GM04504 (cell line): Measurements from ENCODE around the gene PRR30.
"Not testable (repeated sequence)": the region's sequence is repeated elsewhere in the genome, so short reads cannot be mapped to it uniquely, and the experiment has no call there.

Experiments
- DNase-seq: peaks from one replicate; pipeline ENCODE4 v3.0.0-alpha.2; 2012; ENCODE audit warnings: low read depth

PRR30 gene

DNA sequence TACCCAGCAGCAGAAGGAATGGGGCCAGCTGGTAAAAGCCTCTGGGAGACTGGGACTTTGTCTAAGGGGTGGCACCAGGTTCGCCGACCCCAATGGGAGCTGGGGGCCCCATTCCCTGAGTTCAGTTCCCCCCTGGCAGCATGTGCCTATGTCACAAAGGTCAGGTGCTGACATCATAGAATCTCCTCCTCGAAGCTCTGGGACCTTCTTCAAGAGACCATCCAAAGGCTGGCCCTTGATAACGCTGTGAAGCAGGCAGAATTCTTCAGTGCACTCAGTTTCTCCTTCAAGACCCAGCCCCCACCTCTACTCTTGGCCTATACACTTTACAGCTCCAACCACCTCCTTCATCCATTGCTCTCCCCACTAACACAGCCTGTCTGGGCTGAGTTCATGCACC is at the start of gene PRR30:
Gene PRR30 (minus strand): TSS at position 101 of the 400 bp plus-strand sequence. CDS start 1,081 bp downstream, outside the sequence.
- no peak for DNase-seq

DNA sequence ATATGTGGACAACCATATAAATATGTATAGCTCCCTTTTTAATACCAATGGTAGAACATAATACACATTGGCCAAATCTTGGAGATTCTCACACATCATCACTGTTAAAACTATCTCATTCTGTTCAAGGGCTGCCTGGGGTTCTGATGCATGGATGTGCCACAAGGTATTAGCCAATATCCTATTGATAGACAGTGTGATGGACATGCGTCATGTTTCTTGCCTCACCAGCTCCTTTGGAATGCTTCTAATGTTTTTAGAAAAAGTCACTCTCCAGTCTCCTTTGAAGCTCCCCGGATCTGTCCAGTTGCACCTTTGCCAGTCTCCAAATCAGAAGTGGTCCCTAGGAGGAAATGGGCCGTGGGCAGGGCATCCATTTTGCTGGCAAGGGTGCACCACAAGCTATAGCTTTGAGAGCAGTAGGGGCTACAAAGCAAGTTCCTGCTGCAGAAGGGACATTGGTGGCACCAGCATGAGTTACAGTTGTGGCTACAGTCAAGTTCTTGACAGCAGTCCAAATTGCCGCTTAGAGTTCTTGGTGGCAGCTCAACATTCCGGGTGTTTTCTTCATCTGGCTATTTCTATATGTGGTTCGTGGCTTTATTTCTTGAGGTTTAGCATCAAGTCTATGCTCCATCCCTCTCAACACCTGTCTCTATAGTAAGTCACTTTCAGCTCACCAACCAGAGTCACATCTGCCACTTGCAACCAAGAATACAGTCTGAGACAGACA is 47.6 kb upstream of the PRR30 start:
- DNase-seq: no peak

DNA sequence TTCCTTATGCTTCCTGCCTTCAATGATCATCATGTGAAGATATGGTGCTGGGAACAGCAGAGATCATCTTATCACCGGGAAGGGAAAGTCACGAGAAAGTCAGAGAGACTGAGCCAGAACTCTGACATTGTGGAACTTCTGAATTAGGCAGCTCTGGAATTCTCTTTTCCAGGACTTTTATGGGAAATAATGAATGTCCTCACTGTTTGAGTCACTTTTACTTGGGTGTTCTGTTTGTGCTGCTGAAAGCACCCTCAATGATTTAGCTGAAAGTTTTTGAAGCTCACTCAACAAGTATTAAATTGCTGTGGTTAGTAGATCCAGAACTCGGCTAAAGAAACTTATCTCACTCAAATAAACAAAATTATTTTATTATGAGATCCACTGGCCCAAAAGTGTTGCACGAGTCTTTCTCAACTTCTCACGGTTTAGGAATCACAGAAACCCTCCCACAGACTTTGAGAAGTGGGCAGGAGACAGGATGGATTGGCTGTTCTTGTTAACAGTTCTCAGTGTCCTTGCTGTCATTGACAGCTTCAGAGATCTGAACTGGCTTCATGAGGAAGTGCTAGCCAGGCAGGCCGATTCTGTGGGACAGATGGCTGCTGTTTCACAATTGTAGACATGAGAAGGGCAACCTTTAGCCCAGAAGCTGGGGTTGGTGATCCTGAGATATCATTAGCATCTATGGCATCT is 46.3 kb upstream of the PRR30 start:
- peak; percentile 71 for DNase-seq

DNA sequence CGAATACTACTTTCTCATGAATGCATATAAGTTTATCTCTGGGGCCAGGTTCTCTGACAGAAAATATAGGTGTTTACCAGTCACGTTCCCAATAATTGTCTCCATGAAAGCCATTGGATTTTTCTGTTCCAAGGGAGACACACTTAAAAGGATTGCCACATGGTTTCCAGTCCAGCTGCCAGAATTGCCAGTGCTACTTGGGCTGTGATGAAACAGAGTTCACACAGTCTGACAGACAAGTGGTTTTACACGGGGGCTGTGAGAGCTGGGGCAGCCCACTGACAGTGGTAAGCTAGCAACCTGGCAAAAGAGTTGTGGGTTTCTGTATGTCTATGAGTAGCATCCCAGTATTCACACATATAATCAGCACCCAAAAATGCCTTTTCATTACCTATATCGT is 44.9 kb upstream of the PRR30 start:
- DNase-seq: no peak

DNA sequence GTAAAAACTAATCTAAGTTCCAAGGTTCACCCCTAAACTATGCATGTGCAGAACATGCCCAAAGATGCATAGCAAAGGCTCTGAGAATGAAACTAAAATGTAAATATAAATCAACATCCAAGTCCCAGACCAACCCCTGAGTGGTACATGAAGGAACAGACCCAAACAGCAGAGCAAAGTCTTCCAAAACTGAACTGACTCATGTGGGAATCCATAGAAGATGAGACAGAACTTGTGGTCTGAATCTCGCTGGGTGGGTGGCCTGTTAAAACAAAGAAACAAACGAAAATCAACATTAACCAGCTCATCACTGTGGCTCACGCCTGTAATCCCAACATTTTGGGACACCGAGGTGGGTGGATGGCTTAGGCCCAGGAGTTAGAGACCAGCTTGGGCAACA is 43.1 kb upstream of the PRR30 start:
- no peak for DNase-seq

DNA sequence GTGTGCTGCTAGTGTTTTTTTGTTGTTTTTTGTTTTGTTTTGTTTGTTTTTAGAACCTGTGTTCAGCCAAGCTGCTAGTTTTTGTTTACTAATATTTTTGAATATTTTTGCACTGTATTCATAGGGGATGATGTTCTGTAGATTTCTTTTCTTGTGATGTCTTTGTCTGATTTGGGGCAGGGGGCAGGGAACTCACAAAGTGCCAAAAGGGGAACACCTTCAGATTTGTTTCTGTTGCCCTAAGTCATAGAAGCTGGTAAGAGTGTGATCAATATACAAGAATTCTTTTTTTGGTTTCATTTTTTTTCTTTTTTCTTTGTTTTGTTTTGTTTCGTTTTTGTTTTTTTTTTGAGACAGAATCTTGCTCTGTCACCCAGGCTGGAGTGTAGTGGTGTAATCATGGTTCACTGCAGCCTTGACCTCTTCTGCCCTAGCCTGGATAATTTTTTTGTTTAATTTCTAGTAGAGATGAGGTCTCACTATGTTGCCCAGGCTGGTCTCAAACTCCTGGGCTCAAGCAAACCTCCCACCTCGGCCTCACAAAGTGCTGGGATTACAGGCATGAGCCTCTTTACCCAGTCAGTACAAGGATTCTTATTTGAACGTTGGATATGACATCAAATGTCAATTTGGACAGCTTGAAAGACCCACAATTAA is 40.3 kb upstream of the PRR30 start:
- DNase-seq: no peak

DNA sequence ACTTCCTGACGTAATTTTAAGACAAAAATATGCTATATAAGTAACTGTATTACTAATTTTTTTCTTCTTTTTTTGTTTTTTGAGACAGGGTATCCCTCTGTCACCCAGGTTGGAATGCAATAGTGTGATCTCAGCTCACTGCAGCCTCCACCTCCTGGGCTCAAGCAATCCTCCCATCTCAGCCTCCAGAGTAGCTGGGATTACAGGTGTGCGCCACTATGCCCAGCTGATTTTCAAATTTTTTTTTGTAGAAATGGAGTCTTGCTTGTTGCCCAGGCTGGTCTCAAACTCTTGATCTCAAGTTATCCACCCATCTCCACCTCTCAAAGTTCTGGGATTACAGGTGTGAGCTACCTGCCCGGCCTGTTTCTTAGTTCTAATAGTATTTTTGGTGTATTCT is 39.3 kb upstream of the PRR30 start:
- no peak for DNase-seq

DNA sequence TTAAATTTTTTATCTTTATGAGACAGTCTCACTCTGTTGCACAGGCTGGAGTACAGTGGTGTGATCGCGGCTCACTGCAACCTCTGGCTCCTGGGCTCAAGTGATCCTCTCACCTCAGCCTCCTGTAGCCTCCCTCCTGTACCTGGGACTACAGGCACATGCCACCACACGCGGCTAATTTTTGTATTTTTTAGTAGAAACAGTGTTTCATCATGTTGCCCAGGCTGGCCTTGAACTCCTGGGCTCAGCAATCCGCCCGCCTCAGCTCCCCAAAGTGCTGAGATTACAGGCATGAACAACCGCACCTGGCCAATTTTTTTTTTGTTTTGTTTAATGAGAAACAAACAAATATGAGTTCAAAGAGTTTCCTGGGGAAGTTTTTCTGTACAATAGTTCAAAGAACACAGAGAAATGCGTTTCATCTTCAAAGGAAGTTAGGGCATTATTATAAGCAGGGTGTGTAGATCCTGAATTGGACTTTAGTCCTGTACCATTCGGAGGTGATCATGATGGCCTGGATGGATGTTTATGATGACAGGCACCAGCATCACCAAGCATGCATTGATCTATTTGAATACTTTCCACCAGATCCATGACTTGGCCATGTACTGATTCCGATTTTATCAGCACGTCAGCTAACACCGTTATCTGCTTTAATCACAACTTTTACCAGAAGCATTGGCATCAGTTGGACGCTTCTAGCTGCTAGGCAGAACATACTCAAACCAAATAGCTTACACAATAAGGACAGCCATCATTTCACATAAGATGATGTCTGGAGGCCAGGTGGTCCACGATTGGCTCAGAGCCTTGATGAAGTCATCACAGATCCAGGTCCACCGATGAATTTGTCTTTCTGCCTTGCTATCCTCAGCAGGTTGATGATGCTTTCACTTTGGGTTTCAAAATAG is 38.5 kb upstream of the PRR30 start:
- DNase-seq: no peak

DNA sequence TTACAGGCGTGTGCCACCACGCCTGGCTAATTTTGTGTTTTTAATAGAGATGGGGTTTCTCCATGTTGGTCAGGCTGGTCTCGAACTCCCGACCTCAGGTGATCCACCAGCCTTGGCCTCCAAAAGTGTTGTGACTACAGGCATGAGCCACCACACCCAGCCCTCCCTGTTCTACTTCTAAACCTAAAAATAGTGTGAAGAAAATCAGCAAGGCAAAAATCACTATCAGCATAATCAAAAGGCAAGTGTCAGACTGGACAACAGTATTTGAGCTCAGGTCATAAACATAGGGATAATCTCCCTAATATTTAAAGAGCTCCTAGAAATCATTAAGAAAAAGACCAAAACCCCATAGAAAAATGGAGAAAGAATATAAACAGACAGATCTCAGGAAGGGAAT is 36.6 kb upstream of the PRR30 start:
- DNase-seq: not testable (repeated sequence)

DNA sequence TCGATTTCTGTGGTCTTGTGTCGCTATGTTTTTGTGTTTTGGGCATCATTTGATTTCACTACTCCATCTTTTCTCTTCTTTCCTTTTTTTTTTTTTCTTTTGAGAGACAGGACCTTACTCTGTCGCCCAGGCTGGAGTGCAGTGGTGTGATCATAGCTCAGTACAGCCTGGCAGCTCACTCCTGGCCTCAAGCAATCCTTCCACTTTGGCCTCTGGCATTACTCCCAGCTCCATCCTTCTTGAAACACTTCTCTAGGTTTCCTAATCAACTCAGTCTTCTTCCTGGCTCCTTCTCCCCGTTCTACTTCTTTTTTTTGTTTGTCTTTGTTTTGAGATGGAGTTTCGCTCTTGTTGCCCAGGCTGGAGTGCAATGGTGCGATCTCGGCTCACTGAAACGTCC is 36.1 kb upstream of the PRR30 start:
- DNase-seq: no peak

DNA sequence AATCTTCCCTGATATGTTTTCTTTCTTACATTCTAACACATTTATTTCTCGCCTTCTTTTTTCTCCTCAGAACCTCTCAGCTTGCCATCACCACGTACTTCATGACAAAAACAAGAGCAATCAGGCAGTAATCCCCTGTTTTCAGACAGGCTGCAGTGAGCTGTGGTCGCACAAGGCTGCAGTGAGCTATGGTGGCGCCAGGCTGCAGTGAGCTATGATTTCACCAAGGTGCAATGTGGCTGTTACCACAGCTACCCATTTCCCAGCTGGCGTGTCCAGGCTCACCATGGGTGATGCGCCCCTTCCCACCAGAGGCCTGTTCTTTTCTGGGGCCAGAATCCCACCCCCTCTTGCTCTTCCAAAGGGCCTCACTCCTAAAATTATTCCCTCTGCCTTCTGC is 35.4 kb upstream of the PRR30 start:
- DNase-seq: no peak

DNA sequence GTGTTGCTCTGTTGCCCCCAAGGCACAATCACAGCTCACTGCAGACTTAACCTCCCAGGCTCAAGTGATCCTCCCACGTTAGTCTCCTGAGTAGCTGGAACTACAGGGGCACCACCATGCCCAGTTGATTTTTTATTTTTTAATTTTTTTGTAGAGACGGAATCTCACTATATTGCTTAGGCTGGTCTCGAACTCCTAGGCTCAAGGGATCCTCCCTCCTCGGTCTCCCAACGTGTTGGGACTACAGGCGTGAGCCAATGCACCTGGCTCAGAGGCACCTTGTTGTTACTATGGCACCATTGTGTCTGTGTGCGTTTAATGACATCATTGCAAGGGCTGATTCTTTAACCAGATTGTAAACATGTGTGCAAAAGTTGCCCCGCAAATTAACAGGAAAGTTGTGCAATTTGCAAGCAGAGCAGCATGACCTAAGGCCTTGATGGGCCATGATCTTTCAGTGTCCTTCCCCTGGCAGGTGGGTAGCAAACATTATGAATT is 32.2 kb upstream of the PRR30 start:
- DNase-seq: no peak

DNA sequence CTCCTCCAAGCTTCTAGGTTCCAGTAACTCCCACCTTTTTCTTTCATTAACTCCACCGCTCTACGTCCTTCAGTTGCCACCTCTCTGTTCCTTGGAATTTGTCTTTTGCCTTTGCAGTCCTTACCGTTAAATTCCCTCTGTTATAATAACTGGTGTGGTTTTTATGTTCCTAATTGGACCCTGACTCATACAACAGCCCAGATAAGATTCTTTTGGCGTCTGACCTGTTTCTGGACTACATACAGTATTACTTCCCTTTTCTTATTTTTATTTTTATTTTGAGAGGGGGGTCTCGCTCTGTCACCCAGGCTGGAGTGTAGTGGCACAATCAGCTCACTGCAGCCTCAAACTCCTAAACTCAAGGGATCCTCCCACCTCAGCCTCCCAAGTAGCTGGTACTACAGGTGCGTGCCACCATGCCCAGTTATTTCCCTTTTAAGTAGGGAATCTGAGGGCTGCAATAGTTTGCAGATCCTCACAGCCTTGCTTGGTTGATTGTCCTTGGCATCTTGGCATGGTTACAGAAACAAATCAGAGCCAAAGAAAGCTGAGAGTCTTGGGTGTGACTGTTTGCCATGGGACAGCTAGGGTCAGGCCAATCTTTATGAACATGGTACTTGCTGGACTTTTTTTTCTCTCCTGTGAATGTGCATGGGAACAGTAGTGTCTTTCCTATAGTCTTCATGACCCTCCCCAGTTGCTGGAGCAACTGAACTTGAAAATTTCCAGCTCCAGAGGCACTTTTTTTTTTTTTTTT is 31.5 kb upstream of the PRR30 start:
- no peak for DNase-seq

DNA sequence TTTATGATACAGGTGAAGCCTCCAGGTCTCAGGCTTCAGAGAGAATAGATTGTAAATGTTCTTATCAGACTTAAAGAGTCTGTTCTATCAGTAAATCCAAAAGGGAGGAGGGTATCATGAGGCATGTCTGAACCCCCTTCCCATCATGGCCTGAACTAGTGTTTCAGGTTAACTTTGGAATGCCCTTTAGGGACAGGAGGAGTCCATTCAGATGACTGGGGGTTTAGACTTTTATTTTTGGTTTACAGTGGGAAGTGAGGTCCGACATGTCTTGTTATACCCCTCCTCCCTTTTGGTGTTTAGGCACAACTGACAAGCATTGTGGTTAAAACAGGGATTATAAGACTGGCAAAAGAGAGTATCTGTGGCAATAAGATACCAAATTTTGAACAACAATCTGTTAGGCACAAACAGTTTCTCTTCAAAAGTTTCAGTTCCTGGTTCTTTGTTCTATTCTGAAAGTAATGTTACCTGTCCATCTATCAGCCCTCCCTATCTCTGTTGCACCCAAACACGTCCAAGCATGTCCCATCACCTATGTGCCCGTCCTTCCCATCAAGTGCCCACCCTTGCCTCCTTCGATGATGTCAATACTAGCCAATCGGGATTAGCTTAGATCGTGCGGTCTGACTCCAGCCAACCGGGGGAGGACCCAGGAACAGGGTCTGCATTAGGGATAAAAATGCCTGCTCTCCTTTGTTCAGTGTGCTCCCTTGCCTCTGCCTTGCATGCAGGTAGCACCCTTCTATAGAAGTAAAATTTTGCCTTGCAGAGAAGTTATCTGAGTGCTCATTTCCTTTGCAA is 26.0 kb upstream of the PRR30 start:
- no peak for DNase-seq

DNA sequence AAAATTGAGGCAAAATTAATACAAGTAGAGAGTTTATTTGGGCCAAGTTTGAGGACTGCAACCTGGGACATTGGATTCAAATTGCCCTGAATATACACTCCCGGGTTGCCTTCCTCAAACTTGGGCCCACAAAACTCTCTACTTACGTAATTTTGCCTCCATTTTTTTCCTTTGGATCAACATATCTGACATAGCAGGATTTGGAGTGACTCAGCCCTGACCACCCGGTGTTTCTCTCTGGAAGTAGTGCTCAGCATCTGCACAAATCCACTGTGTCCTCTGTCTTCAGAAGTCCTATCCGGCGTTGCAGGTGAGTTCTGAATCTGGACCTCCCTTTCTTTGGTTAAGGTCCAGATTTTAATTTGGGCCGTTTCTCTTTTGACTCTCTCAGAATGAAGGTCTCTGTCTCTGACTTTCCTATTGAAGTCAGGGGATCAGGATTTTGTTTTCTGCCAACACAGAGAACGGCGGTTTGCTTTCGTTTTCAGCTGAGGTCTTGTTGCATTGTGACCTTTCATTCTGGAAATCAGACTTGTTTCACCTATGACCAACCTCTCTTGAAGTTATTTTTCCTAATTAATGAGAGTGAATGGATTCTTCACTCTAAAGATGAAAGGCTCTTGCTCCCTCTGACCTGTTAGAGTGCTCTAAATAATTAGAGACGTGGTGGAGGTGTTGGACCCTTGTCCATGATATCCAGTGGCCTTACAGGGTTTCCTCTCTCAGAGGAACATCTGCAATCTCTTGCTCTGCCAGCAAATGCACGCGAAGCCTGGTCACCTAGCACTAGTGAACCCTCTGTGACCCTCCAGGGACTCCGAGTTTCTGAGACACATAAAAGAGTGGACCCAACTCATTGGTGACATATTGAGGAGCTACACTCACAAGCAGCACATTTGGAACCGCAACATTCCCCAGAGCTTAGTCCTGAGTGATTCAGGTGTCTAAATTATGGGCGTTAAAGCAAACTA is 23.2 kb upstream of the PRR30 start:
- no peak for DNase-seq

DNA sequence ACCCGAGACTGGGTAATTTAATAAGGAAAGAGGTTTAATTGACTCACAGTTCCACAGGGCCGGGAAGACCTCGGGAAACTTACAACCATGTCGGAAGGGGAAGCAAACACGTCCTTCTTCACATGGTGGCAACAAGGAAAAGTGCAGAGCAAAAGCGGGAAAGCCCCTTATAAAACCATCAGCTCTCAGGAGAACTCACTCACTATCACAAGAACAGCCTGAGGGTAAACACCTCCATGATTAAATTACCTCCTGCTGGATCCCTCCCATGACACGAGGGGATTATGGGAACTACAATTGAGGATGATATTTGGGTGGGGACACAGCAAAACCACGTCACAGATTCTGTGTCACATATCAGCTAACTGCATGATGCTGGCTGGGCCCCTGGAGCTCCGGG is 21.0 kb upstream of the PRR30 start:
- no peak for DNase-seq

DNA sequence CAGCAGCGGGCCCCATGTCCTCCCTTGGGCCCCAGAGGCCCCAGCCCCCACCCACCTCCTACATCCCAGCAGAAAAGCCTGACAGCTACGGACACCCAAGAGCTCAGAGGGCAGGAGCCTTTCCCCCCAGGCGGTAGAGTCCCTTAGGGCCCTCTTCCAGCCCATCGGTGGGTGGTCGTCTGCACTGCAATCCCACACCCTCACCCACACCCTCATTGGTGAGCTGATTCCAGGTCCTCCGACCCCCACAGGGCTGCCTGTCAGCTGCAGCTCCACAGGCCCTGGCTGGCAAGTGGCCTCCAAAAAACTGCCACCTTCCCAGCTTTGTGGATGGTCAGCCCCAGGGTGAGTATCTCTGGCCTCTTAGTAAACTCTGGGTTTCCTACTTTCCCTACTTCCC is 20.1 kb upstream of the PRR30 start:
- no peak for DNase-seq

DNA sequence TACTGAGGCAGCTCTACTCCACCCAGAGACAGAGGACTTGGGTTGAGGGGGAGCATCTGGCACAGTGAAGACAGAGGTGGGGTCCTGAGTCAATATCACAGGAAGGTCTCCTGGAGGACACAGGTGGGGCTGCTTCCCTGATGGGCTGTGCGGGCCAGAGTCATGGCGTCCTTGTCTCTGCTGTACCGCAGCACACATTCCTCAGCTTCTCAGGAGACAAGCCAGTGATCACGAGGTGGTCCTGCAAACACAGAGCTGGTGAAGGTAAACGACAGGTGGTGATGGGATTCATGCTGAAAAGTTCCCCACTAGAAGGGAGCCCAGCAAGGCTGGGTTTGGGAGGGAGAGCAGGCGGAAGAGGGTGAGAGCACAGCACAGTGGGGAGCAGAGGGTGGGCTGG is 19.3 kb upstream of the PRR30 start:
- no peak for DNase-seq

DNA sequence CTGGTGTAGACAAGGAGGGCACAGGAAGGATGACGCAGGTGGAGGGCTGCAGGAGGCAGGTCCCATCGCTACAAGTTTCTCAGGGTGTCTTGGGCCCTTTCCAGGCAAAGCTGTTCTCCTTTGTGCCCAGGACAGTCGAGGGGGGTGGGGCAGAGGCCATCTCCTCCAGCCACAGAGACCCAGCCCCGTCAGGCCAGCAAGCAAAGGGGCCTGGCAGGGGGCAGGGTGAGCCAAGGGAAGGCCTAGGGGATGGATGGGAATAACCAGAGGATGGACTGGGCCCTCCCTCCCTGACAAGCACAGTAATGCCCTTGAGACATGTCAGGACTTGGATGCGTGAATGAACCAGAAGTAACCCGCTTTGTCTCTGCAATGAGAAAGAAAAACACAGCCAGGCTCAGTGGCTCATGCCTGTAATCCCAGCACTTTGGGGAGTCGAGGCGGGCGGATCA is 15.9 kb upstream of the PRR30 start:
- no peak for DNase-seq
